ENCODE data around the gene MGAT2.
"Not testable (repeated sequence)": the region's sequence is repeated elsewhere in the genome, so short reads cannot be mapped to it uniquely, and the experiment has no call there.

Gene MGAT2

DNA sequence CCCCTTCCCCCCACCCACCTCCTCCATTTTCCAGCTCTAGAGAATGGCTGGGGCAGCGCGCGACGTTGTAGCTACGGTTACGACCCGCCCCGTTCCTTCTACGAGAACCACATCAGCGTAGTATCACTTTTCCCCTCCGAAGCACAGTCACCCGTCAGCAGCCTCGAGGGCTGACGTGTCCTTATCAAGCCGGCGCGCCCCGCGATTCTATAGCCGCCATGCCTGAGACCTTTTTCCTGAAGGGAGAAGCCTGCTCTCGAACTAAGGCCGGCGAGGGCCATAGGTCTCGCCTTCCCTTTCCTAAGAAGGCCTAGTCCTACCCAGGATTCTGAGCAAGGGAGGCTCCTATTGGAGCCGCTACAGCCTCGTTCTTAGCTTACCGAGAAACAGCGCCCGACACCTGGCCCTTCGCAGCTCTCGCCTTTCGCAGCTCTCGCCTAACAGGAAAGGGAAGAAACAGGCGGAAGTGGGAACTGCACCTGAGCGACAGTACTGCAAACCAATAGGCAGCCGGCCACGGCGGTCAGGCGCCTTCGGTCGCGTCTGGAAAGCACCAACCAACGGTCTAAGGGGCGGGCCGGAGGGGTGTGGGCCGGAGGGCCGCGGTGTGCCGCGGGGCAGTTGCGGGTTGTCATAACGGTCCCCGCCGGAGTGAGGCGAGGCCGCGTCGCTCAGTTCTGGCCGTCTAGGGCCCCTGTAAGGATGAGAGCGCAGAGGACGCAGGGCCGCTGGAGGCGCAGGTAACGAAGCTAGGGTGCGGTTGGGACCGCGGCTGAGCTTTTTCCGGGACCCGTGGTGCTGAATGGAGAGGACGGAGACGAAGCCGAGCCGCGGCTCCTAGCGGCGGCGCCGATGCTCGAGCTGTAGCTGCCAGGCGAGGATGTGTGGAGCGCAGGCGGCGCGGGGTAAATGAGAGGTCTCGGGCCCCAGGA is at the start of gene MGAT2, which contains the start of gene RPL36AL:
Gene MGAT2 (plus strand): TSS at position 618 of the 932 bp plus-strand sequence. CDS start 470 bp downstream, outside the sequence.
Gene RPL36AL (minus strand): TSS at position 445 of the 932 bp plus-strand sequence. CDS start 1,522 bp downstream, outside the sequence.
- peak; percentile 90 for DNase-seq

DNA sequence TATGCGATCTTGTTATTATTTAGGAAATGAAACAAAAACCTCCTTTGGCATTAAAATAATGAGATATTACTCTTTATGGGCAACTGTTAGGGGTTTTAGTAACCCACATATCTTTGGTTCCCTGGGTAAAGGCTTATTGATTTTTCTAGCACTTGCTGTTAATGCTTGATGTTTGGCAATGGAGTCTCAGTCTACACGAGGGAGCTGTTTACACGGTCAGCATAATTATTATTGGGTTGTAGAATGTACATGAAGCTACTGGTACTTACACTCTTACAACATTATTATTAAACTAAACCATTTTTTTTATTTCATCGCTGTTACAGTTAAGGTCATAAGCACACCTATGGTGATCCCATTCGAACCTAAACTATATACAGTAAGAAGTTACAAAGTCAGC is 46.6 kb upstream of the MGAT2 start:
- DNase-seq: no peak

DNA sequence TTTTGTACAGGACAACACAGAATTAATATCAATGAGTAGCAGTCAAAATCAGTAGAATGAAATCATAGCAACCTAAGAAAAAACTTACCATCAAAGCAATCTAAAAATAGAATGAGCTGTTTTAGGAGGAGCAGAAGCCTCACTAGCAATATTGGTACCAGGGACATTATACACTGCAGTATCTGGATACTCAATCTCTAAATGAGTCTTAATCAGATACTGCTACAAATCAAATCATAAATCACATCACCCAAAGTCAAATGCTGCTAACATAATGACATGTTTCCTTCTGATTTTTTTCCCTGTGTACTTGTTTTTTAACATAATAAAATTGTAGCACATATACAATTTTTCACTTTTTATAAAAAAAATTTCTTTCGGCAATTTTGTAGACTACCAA is 42.5 kb upstream of the MGAT2 start:
- no peak for DNase-seq

DNA sequence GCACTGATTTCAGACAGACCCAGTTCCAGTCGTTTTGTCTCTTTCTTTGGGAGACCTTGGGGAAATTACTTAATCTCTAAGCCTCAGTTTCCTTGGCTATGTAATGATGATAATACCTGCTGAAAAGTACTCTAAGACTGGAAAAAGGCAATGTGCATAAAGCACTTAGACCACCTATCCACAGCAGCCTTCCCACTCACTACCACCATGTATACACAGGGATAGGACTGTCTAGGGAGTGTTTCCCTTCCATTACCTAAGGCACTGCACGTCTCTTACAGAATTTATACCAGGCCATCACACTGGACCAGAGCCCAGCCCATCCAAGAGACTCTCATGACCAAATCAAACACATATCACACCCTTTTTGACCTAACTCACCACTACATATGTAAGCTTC is 40.8 kb upstream of the MGAT2 start:
- DNase-seq: no peak

DNA sequence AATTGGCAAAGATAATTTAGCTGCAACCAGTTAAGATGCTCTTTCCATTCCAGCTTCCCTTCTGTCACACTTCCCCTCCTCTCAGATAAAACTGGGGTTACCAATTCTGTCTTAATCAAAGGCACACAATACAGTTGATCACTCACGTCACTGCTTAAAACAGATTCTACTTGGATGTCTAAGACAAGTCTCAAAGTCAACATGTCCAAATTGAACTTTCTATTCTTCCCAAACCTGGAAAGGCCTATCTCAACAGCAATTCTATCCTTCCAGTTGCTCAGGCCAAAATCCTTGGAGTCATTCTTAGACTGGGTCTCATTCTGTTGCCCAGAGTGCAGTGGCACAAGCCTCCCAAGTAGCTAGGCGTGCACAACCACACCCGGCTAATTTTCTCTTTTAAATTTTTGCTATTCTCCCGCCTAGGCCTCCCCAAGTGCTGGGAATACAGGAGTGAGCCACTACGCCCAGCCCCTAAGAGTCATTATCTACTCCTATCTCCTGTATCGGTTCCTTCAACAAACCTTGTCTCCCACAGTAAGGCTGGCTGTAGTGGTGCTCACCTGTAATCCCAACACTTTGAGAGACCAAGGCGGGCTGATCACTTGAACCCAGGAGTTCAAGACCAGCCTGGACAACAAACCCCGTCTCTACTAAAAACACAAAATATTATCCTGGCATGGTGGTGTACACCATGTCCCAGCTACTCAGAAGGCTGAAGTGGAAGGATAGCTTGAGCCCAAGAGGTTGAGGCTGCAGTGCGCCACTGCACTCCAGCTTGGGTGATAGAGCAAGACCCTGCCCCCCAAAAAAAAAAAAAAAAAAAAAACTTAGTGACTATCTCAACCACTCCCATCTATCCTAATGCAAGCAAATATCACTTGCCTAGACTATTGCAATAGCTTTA is 39.1 kb upstream of the MGAT2 start:
- DNase-seq: no peak

DNA sequence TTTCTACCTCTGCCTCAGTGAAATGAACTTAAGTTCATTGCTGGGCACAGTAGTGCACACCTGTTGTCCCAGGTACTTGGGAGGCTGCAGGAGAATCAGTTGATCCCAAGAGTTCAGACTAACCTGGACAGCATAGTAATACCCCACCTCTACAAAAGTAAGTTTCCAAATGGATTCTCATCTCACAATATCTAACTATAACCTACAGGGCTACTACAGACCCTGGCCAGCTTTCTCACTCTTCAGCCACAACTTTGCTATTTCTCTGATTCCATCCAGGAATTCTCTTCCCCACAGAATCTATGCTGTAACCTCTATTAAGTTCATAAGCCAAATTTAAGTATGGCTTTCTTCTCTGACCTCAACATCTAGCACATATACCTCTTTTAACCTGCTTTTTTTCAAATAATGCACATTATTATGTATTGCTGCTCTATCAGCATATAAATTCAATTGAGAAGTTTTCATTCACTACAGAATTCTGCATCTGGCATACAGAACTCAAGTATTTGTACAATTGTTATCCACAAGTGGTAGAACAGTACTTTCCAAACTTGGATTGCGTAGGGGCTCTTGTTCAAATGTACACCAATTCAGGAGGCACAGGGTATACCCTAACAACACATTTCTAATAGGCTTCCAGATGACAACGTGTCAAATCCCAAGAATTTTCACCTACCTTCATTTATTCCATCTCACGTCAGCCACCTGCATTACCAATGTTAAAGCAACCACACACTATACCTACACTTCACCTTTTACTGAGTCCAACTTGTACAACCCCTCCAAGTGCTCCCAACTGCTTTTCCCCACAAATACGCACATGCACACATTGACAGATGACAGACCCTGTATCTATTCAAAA is 38.3 kb upstream of the MGAT2 start:
- no peak for DNase-seq

DNA sequence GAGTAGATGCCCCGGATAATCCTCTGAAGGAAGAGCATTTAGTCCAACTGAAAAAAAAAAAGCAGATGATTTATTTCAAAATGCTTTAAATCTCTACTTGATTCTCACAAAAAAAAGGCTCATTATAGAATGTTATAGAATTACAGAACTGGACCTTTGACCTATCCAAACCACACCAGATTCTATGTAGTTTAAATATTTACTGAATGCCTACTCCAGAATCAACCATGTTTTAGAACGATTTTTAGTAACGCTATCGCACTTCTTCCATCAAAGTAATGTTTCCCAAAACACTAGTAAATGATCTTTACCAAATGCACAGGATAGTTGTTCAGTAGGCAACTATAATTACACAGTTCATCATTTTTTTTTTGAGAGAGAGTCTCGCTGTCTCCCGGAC is 37.0 kb upstream of the MGAT2 start:
- DNase-seq: no peak

DNA sequence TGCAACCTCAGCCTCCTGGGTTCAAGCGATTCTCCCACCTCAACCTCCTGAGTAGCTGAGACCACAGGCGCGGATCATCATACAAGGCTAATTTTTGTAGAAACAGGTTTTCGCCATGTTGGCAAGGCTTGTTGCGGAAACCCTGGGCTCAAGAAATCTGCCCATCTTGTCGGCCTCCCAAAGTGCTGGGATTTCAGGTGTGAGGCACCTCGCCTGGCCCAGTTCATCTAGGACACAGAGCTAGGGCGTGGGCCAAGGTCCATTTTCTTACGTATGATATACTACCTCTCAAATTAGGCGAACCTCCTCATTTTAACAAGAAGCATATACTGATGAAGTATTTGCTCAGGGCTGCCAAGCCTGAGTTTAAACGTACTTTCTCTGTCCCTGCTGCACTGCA is 36.5 kb upstream of the MGAT2 start:
- no peak for DNase-seq

DNA sequence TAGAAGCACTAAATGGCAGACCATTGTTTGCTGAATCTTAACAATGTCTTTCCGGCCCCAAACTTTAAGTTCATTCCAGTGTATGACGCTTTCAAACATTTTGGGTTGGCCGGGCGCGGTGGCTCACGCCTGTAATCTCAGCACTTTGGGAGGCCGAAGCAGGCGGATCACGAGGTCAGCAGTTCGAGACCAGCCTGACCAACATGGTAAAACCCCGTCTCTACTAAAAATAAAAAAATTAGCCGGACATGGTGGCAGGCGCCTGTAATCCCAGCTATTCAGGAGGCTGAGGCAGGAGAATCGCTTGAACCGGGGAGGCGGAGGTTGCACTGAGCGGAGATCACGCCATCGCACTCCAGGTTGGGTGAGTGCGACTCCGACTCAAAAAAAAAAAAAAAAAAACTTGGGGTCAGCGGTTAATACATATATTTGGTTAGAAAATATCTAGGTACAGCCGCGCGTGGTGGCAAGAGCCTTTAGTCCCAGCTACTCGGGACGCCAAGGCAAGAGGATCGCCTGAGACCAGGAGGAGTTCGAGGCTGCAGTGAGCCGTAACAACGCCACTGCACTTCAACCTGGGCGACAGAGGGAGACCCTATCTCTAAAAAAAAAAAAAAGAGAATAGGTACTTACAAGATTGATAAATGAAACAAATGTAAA is 35.5 kb upstream of the MGAT2 start:
- not testable (repeated sequence) for DNase-seq

DNA sequence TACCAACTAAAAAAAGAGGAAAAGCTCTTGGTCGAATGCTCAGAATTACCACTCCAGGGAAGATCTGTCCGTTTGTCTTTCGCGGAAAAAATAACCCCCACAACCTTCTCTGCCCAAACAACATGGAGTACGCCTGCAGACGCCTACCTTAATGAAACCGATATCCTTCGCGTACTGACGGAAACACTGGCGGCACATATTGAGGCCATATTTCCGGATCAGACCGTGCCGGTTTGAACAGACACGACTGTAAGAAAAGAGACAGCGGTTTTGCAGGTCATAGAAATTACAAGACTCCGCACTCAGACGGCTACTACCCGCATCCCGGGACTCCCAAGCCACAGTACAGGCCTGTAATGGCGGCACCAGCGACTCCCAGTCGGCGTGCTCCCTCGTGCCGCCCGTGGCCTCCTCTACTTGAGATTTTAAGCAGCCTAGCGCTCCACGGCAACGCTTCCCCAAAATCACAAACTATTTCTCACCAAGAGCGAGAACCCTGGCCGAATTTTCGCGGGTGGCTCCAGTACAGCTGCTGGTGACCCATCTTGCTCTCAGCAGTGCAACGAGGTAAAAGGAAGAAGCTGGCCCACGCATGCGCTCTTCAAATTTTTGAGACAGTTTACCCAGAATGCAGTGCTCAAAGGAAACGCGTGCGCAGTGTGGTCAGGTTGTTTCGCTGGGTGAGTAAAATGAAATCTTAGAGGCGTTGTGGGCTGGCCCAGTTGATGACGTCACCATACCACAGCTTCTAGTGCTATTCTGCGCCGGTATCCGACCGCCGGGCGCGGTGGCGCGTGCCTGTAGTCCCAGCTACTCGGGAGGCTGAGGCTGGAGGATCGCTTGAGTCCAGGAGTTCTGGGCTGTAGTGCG is 34.6 kb upstream of the MGAT2 start, which contains the start of gene RPS29:
Gene RPS29 (minus strand): TSS at position 578 of the 870 bp plus-strand sequence. CDS start 34 bp downstream, at position 544.
- DNase-seq: peak; percentile 96

DNA sequence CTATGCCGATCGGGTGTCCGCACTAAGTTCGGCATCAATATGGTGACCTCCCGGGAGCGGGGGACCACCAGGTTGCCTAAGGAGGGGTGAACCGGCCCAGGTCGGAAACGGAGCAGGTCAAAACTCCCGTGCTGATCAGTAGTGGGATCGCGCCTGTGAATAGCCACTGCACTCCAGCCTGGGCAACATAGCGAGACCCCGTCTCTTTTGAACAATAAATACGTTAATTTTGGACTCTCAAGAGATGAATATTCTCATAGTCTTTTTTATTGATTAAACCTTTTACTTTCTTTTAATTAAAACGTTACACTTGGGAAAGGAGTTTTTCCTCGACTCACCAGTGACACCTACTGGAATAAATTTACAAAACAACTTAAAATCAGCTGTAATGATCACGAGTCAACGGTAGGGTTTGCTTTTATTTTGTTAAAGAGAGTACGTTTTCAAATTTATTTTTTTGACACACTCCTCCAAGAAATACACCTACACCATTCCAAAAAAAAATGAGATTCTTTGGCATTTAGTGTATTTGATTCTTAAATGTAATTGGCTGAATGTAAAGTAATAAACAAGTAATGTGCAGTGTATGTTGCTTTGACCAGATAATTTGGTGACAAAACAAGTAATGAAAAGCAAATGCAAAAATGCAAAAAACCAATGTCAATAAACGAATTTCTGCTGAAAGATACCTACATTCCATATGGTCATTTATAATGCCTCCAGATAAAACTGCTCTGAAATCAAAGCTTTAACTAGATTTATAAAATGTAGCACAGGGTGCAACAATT is 33.7 kb upstream of the MGAT2 start:
- peak; percentile 57 for DNase-seq

DNA sequence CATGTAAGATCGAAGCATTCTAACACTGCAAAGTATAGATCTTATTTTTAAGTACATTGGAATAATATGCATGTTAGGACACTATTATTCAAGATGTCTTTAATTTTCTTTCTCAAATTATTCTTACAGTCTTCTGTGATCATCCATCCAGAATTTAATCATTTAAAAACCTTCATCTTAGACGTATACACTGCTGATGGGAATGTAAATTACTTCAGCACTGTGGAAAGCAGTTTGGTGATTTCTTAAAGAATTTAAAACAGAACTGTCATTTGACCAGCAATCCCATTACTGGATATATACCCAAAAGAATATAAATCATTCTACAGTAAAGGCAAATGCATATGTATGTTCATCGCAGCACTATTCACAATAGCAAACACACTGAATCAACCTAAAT is 31.2 kb upstream of the MGAT2 start:
- DNase-seq: no peak

DNA sequence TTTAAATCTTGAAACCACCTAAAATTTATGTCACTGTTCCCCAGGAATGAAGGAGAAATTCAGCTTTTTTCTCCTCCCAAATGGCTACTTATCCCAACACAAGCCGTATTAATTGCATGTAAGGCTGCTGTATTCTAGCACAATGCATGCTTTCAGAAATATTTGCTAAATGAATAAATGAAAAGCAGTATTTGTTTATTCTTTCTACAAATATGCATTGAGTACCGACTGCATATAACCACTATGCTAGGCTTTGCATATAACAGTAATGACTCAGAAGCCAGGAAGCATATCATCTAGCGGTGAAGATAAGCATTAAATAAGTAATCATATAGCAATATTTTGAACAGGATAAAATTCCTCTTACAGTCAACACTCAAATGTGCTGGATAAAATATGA is 27.6 kb upstream of the MGAT2 start:
- DNase-seq: no peak

DNA sequence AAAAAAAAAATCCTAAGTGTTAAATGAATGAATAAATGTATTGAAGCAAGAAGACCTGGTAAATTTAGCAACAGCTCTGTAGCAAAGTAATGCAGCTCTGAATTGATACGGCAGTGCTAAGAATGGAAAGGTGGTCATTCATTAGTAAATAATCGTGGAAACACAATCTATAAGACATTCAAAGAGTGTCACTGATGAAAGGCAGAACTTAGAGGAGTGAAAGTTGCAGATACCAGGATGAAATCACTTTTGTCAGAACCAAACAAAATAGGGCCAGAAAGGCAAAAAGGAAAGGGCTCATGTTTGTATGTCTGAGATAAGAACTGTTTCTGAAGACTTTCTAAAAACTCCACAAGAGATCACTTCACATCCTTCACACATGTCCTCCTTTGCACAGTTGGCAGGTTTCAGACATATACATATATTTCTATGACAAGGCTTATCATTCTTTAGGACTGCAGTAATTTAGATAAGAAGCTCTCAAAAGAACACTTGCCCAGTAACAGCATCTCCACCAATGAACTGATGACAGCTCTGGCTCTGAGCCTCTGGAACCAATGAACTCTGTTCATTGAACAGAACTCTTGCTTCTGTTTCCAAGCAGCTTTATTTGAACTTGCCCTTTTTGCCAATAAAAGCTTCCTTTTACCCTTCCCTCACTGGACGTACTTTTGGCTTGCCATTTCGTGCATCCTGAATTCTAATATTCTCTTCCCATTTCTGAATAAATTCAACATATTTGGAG is 26.1 kb upstream of the MGAT2 start:
- no peak for DNase-seq

DNA sequence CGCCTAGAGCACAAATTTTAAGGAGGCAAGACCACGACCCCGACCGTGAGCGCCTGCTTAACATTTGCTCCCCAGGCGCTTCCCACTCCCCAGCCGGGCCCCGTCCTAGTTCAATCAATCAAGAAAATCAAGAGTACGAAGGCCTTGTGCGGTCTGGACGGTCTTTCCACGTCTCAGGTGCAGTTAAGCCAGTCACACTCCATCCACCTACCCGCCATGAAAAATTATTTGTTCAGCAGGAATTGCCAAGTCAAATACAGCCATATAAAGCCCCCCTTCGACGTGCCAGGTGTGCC is 22.5 kb upstream of the MGAT2 start:
- no peak for DNase-seq

DNA sequence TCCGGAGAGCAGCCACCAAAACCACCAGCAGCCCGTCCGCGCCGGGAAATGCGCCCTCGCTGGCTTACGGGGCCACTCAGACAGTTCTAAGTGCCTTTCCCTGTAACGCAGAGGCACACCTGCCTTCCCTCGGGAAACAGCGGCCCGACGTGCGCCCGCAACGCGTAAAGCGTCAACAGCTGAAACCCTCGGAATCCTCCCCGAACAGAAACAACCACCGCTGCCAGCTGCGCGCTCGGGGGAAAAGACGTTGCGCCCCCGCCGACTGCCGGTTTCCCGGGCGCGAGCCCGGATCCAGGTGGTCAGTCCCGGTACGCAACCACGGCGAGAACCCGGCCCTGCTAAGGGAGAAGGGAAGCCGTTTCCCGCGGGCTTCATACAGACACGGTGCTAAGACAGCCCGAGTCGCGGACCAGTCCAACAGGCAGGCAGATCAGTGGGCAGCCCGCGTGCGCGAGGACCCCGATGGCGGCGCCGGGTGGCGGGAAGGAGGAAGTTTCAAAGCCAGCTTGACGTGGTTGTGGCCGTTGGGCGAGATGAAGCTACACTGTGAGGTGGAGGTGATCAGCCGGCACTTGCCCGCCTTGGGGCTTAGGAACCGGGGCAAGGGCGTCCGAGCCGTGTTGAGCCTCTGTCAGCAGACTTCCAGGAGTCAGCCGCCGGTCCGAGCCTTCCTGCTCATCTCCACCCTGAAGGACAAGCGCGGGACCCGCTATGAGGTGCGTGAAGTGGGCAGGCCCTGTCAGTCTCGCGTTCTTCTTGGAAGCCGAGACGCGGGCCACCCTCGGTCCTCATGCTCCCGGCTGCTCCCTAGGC is 21.9 kb upstream of the MGAT2 start, which contains the start of gene LRR1:
Gene LRR1 (plus strand): TSS at position 456 of the 816 bp plus-strand sequence. CDS start 81 bp downstream, at position 537.
- DNase-seq: peak; percentile 83

DNA sequence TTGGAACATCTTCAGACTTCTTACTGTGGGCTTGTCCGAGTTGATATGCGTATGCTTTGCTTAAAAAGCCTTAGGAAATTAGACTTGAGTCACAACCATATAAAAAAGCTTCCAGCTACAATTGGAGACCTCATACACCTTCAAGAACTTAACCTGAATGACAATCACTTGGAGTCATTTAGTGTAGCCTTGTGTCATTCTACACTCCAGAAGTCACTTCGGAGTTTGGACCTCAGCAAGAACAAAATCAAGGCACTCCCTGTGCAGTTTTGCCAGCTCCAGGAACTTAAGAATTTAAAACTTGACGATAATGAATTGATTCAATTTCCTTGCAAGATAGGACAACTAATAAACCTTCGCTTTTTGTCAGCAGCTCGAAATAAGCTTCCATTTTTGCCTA is 13.0 kb upstream of the MGAT2 start:
- no peak for DNase-seq

DNA sequence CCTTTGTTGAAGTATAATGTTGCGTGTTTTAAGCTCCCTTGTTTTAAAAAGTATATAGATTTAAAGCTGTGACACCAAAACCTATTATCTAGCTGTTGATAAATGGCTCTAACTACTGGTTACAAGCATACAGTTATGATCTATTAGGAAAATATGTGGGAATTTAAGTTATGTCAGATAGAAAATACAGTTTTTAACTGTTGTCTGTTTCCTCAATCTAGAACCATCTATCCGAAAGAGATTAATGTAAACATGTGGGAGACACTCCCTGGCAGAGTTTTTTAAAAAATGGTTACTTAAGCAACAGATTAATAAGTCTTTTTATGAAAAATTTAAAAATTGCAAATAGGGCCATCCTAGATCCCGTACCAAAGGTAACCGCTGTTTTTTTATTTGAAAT is 8.3 kb upstream of the MGAT2 start:
- no peak for DNase-seq
